Large intestine (tissue), 12 donors: ENCODE results near the gene OR51B4. TPM values are rescaled to one million over a fixed set of nuclear protein-coding genes. Genes with fewer than 3 reads are reported as not detected.
"Not testable (repeated sequence)": the region's sequence is repeated elsewhere in the genome, so short reads cannot be mapped to it uniquely, and the experiment has no call there.

Experiments
- DNase-seq, 2 donors: peaks; one replicate each; pipeline versions ENCODE4 v3.0.0 to v3.0.0-alpha.2; 2013
- H3K27ac ChIP-seq: one replicate; pipeline ENCODE4 v1.5.1; 2013; ENCODE audit warnings: low read length
- H3K27me3 ChIP-seq: 2 replicates; pipeline ENCODE4 v1.6.1; 2013; ENCODE audit warnings: low read length; ENCODE audit not compliant: control insufficient read depth, insufficient read depth
- H3K36me3 ChIP-seq: 2 replicates; pipeline ENCODE4 v1.6.1; 2013; ENCODE audit warnings: low read length; ENCODE audit not compliant: control insufficient read depth, insufficient read depth
- H3K4me1 ChIP-seq: one replicate; pipeline ENCODE4 v1.6.1; 2013; ENCODE audit warnings: low read length; ENCODE audit not compliant: control insufficient read depth, insufficient read depth
- H3K4me3 ChIP-seq: one replicate; pipeline ENCODE4 v1.5.1; 2013; ENCODE audit warnings: low read length
- H3K9me3 ChIP-seq: one replicate; pipeline ENCODE4 v1.6.1; 2013; ENCODE audit warnings: mild to moderate bottlenecking, low read depth, low read length, moderate library complexity; ENCODE audit not compliant: control insufficient read depth
- WGBS: methylation state at CpG from one replicate; pipeline ENCODE4 v1.1.5; 2013; ENCODE audit warnings: low lambda C conversion rate; ENCODE audit not compliant: insufficient coverage; 5-methylcytosine and 5-hydroxymethylcytosine counted together
- long read RNA-seq, 11 donors: transcript quantifications; one replicate each; lab custom pipeline, GENCODE V29; 2026
- polyA plus RNA-seq: library from polyadenylated mRNA; unstranded; fragments of 120-200 nt; gene quantifications from one replicate; pipeline ENCODE4 v1.2.1, GENCODE V29; 2013

OR51B4 gene, protein sequence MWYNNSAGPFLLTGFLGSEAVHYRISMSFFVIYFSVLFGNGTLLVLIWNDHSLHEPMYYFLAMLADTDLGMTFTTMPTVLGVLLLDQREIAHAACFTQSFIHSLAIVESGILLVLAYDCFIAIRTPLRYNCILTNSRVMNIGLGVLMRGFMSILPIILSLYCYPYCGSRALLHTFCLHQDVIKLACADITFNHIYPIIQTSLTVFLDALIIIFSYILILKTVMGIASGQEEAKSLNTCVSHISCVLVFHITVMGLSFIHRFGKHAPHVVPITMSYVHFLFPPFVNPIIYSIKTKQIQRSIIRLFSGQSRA
- 0.07 TPM for polyA plus RNA-seq
- long read RNA-seq, donor 1, result 0 reads
- long read RNA-seq, donor 2, result 0 reads
- long read RNA-seq, donor 3, result 0 reads
- long read RNA-seq, donor 4, result 0 reads
- long read RNA-seq, donor 5, result 0 reads
- long read RNA-seq, donor 6, result 0 reads
- long read RNA-seq, donor 7, result 0 reads
- long read RNA-seq, donor 8, result 0 reads
- long read RNA-seq, donor 9, result 0 reads
- long read RNA-seq, donor 10, result 0 reads
- long read RNA-seq, donor 11, result 0 reads

DNA sequence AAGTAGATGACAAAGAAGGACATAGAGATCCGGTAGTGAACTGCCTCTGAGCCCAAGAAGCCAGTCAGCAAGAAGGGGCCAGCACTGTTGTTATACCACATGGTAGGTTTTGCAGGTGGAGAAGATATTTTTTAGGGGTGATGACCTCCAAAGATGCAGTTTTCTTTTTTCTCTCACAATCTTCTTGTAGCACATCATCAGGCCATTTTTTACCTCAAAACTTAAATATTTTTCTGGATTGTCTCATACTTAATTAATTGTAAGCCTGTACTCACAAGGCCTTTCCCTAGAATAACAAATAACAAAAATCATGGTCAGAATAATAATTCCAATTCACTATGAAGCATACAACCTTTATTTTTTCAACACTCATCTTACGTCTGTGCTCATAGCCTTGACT, at the start of gene OR51B4:
TSS of gene OR51B4 (minus strand) at position 101 of the 400 bp plus-strand sequence. CDS start at position 101, 0 bp downstream.
- Histone ChIP-seq H3K4me1 (no peaks in the 10 kb centered on the region), H3K4me3 (no peak within 1 kb of the TSS), H3K9me3 (no peaks in the 10 kb centered on the region), H3K27me3 (no peaks in the 10 kb centered on the region), H3K36me3 (no peaks in the 10 kb centered on the region), H3K27ac (no peak within 1 kb of the TSS)
- WGBS, result 69% methylated on average over 1 of the region's 2 CpGs
- no peak for DNase-seq

DNA sequence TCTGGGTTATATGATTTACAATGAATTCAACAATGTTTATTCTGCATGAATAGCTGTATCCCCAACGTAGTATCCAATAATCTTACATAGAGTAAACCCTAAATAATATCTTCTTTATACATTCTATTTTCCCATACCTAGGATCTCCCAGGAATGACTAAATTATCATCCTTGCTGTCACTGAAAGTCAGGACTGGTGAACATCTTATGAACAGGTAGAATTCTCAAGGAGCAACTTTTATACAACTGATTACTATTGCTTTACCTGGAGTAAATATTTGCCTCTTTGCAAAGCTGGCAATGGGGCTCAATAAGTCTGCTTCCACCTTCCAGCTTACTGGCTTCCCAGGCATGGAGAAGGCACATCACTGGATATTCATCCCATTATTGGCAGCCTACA, 49.5 kb upstream of the OR51B4 start, which contains the start of gene OR51B6:
TSS of gene OR51B6 (plus strand) at position 301 of the 400 bp plus-strand sequence. CDS start at position 301, 0 bp downstream.
- no peak for DNase-seq
- Histone ChIP-seq H3K27me3 (no peaks in the 10 kb centered on the region), H3K4me1 (no peaks in the 10 kb centered on the region), H3K9me3 (no peaks in the 10 kb centered on the region), H3K4me3 (no peak within 1 kb of the TSS), H3K27ac (no peak within 1 kb of the TSS), H3K36me3 (no peaks in the 10 kb centered on the region)
- 80% methylated on average over 1 of the region's 1 CpG for WGBS

DNA sequence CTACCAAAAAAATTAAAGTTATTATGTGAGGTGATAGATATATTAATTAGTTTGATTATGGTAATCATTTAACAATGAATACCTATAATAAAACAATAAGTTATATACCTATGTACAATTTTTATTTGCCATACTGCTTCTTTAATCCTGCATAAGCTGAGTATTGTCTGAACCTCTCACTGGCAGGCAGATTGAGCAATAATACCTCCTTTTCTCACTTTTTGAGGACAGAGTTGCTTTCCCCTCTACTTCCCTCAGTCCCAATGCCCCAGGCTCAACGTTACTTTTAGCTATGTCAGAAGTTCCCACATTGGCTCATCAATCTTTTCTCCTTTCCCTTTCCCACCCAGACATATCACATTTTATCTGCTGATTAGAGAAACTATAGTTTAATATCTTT, 47.8 kb upstream of the OR51B4 start:
- no peak for DNase-seq
- WGBS, result 80% methylated on average over 1 of the region's 1 CpG
- H3K4me3 ChIP-seq, result no peak overlapping the region
- no peaks in the 10 kb centered on the region for H3K4me1 ChIP-seq
- H3K9me3 ChIP-seq, result no peaks in the 10 kb centered on the region
- no peak overlapping the region for H3K27ac ChIP-seq
- H3K36me3 ChIP-seq, result no peaks in the 10 kb centered on the region
- H3K27me3 ChIP-seq, result no peaks in the 10 kb centered on the region

DNA sequence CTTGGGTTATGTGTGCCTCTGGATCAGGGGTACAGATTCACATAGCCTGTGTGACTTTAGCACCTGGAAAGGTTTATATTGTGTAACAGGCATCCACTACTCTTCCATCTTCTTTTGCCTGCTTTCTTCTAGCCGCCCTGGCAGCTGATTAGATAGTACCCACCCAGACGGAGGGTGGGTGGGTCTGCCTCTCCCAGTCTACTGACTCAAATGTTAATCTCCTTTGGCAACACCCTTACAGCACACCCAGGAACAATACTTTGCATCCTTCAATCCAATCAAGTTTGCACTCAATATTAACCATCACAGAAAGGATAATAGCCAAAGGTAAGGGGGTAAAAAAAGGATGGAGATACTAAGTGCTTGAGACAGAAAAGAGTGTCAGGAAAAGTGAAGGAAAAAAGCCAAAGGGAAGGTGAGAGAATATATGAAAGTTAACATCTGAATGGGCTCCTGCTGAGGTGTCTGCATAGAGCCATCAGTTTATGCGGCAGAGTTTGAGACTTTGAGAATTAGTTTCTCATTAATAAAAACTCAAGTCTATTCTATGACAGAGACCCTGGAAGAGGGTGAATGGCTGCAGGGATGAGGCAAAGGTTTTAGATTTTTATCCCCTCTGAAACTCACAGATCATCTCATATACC, 46.9 kb upstream of the OR51B4 start:
- no peaks in the 10 kb centered on the region for H3K36me3 ChIP-seq
- no peak for DNase-seq
- no peaks in the 10 kb centered on the region for H3K4me1 ChIP-seq
- no peaks in the 10 kb centered on the region for H3K27me3 ChIP-seq
- no CpG with 5 or more reads among the region's 3 CpGs for WGBS
- H3K4me3 ChIP-seq, result no peak overlapping the region
- H3K9me3 ChIP-seq, result no peaks in the 10 kb centered on the region
- no peak overlapping the region for H3K27ac ChIP-seq

DNA sequence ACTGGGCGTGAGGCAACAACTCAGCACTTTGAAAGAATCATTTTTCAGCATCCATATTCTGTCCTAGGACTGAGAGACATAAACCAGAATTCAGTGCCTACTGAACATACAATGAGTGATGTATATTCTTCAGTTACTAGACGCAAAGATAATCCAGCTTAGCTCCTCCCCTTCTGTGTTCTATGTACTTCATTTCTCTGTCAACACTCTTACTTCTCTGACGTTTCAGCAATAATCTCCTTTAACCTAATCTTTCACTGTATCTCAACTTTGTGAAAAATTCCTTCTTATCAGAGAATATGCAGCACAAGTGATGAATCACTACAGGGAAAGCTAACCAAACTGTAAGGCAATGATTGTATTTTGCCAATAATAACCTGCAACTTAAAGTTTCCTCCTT, 44.1 kb upstream of the OR51B4 start:
- Histone ChIP-seq H3K4me1 (no peaks in the 10 kb centered on the region), H3K9me3 (no peaks in the 10 kb centered on the region), H3K27ac (no peak overlapping the region), H3K36me3 (no peaks in the 10 kb centered on the region), H3K27me3 (no peaks in the 10 kb centered on the region), H3K4me3 (no peak overlapping the region)
- 29% methylated on average over 1 of the region's 3 CpGs for WGBS
- no peak for DNase-seq

DNA sequence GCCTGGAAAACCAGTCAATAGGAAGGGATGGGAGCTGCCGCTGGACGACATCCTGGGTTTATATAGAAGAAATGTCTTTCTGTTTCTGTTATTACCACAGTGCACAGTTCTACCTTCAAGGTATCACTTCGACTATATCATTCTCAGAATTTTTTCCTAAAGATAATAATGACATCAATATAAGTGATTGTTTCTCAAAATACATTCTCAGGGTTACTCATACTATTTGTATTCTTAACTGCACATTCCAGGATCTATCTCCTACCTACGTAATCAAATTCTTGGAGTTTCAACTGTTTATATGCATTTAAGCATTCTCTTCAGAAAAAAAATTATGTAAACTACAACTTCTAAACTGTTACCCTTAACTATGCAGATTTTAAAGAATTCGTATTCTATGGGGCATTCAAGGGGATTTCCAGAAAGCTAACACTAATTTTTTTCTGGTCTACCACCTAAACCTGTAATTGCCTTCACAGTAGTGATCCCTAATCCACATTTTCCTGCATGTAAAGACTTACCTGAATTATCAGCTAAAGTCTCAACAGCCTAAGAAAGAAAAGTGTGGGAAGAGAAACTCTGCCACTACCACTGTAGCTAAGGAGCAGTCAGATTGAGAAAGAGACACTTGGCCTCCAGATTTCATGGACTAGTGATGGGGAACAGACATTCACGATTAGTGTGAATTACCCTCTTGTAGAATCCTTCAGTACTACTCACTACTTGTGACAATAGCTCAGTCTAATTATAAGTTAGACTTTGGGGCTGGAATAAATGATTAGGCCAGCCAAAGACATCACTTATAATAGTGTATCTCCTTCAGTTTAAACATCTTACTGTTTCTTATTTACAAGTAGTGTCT, 42.0 kb upstream of the OR51B4 start, which contains the start of gene OR51B5:
TSS of gene OR51B5 (minus strand) at position 51 of the 862 bp plus-strand sequence. CDS start at position 51, 0 bp downstream.
- no peaks in the 10 kb centered on the region for H3K27me3 ChIP-seq
- DNase-seq, result no peak
- no peak within 1 kb of the TSS for H3K27ac ChIP-seq
- no peaks in the 10 kb centered on the region for H3K4me1 ChIP-seq
- WGBS, result 87% methylated on average over 3 of the region's 6 CpGs
- H3K36me3 ChIP-seq, result no peaks in the 10 kb centered on the region
- no peak within 1 kb of the TSS for H3K4me3 ChIP-seq
- no peaks in the 10 kb centered on the region for H3K9me3 ChIP-seq

DNA sequence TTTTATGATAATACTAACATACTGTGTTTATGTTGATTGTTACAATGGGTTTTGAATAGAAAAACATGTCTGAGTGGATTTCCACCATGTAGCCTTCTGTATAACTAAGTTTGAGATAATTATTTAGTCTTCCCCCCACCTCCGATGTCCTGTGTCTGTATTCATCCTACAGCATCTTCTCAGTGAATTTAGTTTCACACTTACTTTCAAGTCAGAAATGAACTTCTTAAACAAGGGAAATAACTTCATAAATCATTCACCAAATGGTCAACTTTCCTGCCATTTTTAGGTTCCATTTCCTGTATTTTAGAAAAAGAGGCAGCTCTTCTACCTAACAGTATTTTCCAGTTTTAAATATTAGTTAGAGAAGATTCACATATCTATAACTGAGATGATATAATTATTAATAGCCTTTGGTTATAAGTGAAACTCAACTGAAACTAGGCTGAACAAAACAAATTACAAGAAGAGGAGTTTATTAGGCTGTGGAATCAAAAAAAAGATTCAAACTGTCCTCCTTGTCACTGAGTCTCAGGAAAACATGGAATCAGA, 38.1 kb upstream of the OR51B4 start:
- DNase-seq, result no peak
- no peaks in the 10 kb centered on the region for H3K27me3 ChIP-seq
- no peaks in the 10 kb centered on the region for H3K36me3 ChIP-seq
- no peak overlapping the region for H3K27ac ChIP-seq
- H3K9me3 ChIP-seq, result no peaks in the 10 kb centered on the region
- H3K4me3 ChIP-seq, result no peak overlapping the region
- H3K4me1 ChIP-seq, result no peaks in the 10 kb centered on the region
- WGBS, result no CpG with 5 or more reads among the region's 1 CpG

DNA sequence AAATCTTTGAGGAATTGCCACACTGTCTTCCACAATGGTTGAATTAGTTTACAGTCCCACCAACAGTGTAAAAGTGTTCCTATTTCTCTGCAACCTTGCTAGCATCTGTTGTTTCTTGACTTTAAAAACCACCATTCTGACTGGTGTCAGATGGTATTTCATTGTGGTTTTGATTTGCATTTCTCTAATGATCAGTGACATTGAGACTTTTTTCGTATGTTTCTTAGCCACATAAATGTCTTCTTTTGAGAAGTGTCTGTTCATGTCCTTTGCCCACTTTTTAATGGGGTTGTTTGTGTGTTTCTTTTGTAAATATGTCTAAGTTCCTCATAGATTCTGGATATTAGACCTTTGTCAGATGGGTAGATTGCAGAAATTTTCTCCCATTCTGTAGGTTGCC, 35.5 kb upstream of the OR51B4 start:
- DNase-seq, H3K27me3 ChIP-seq, H3K36me3 ChIP-seq, H3K9me3 ChIP-seq, H3K4me1 ChIP-seq, H3K4me3 ChIP-seq, H3K27ac ChIP-seq: not testable (repeated sequence)
- 86% methylated on average over 1 of the region's 1 CpG for WGBS

DNA sequence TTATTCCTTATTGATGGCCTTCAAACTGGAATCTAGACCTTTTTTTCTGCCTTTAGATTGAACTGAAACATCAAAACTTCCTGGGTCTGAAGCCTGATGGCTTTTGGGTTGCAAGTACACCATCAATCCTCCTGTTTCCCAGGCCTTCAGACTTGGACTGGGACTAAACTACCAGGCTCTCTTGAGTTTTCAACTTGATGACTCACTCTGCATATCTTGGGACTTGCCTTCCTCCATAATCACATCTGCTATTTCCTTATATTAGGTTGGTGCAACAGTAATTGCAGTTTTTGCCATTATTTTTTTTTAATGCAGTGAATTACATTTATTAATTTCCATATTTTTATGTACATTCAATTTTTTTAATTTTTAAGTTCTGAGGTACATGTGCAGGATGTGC, 34.6 kb upstream of the OR51B4 start:
- Histone ChIP-seq H3K4me1 (no peaks in the 10 kb centered on the region), H3K27ac (no peak overlapping the region), H3K9me3 (no peaks in the 10 kb centered on the region), H3K27me3 (no peaks in the 10 kb centered on the region), H3K36me3 (no peaks in the 10 kb centered on the region), H3K4me3 (no peak overlapping the region)
- no peak for DNase-seq

DNA sequence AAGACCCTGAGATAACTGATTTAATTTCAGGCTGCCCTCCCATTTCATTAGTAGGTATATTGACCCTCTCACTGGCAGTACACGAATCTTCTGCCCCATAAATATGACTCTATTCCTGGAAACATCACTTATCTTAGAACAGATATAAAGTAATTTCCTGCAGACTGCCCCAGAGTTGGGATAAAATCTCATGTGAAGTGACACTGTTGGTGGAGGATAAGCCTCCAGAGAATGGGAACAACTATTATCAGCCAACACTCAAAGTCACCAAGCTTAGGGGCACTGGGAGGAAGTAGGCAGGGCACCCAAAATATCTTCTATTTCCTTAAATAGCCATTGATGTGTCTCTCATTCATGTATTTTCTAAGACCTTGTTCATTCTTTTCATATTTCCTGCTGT, 33.4 kb upstream of the OR51B4 start:
- no CpG with 5 or more reads among the region's 1 CpG for WGBS
- Histone ChIP-seq H3K9me3 (no peaks in the 10 kb centered on the region), H3K36me3 (no peaks in the 10 kb centered on the region), H3K27ac (no peak overlapping the region), H3K4me3 (no peak overlapping the region), H3K27me3 (no peaks in the 10 kb centered on the region), H3K4me1 (no peaks in the 10 kb centered on the region)
- no peak for DNase-seq
